ENCODE data around the gene CDK4. TPM values are rescaled to one million over a fixed set of nuclear protein-coding genes. Genes with fewer than 3 reads are reported as not detected.
A peak's percentile ranks its signal among the peaks of the same experiment; 100 is the strongest.

Gene CDK4
- total and polyA plus RNA-seq, 2 of the 13 experiments (the other 11 are each of a cell fraction or from before 2014, with no cell fraction given), result 191 to 209 TPM

GRCh38 chr12:57782608-57783465, 30.7 kb upstream of the CDK4 start, which contains the start of gene TSFM (continued):
- TF ChIP-seq, protein P1, sequence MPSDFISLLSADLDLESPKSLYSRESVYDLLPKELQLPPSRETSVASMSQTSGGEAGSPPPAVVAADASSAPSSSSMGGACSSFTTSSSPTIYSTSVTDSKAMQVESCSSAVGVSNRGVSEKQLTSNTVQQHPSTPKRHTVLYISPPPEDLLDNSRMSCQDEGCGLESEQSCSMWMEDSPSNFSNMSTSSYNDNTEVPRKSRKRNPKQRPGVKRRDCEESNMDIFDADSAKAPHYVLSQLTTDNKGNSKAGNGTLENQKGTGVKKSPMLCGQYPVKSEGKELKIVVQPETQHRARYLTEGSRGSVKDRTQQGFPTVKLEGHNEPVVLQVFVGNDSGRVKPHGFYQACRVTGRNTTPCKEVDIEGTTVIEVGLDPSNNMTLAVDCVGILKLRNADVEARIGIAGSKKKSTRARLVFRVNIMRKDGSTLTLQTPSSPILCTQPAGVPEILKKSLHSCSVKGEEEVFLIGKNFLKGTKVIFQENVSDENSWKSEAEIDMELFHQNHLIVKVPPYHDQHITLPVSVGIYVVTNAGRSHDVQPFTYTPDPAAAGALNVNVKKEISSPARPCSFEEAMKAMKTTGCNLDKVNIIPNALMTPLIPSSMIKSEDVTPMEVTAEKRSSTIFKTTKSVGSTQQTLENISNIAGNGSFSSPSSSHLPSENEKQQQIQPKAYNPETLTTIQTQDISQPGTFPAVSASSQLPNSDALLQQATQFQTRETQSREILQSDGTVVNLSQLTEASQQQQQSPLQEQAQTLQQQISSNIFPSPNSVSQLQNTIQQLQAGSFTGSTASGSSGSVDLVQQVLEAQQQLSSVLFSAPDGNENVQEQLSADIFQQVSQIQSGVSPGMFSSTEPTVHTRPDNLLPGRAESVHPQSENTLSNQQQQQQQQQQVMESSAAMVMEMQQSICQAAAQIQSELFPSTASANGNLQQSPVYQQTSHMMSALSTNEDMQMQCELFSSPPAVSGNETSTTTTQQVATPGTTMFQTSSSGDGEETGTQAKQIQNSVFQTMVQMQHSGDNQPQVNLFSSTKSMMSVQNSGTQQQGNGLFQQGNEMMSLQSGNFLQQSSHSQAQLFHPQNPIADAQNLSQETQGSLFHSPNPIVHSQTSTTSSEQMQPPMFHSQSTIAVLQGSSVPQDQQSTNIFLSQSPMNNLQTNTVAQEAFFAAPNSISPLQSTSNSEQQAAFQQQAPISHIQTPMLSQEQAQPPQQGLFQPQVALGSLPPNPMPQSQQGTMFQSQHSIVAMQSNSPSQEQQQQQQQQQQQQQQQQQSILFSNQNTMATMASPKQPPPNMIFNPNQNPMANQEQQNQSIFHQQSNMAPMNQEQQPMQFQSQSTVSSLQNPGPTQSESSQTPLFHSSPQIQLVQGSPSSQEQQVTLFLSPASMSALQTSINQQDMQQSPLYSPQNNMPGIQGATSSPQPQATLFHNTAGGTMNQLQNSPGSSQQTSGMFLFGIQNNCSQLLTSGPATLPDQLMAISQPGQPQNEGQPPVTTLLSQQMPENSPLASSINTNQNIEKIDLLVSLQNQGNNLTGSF (CRISPR knock-in tag; IDR thresholded peaks at IDR 0.05), result 0 out of 2 replicates have a peak, but pooled peaks have one; percentile 47
- TF ChIP-seq, protein P2, sequence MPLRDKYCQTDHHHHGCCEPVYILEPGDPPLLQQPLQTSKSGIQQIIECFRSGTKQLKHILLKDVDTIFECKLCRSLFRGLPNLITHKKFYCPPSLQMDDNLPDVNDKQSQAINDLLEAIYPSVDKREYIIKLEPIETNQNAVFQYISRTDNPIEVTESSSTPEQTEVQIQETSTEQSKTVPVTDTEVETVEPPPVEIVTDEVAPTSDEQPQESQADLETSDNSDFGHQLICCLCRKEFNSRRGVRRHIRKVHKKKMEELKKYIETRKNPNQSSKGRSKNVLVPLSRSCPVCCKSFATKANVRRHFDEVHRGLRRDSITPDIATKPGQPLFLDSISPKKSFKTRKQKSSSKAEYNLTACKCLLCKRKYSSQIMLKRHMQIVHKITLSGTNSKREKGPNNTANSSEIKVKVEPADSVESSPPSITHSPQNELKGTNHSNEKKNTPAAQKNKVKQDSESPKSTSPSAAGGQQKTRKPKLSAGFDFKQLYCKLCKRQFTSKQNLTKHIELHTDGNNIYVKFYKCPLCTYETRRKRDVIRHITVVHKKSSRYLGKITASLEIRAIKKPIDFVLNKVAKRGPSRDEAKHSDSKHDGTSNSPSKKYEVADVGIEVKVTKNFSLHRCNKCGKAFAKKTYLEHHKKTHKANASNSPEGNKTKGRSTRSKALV (CRISPR knock-in tag; IDR thresholded peaks at IDR 0.05), result peak; percentile 85; the same call in 1 of the 2 replicates
- TF ChIP-seq ZNF33B (CRISPR knock-in tag; IDR thresholded peaks at IDR 0.05) (no peak), ETV5 (CRISPR knock-in tag; IDR thresholded peaks at IDR 0.05; ENCODE audit: borderline replicate concordance) (peak; percentile 48; the same call in 1 of the 2 replicates), NFYC (CRISPR knock-in tag; IDR thresholded peaks at IDR 0.05) (peak; percentile 42), ZNF326 (CRISPR knock-in tag; IDR thresholded peaks at IDR 0.05; ENCODE audit: borderline replicate concordance) (no peak), WIZ (CRISPR knock-in tag; IDR thresholded peaks at IDR 0.05) (peak; percentile 78), SOX13 (IDR thresholded peaks at IDR 0.05) (0 out of 2 replicates have a peak, but pooled peaks have one; percentile 40), SOX13 (CRISPR knock-in tag; conservative IDR thresholded peaks at IDR 0.05 in 1 of 2, IDR thresholded peaks at IDR 0.05 in 1 of 2) (peak in 1 of 2 experiments; percentile 70; a peak in 2 of 4 replicates)
- TF ChIP-seq, protein P3, sequence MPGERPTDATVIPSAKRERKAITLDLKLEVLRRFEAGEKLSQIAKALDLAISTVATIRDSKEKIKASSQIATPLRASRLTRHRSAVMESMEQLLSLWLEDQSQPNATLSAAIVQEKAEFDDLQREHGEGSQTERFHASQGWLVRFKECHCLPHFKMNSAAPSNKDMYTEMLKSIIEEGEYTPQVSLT (CRISPR knock-in tag; IDR thresholded peaks at IDR 0.05; ENCODE audit: borderline replicate concordance, low read depth), result 0 out of 2 replicates have a peak, but pooled peaks have one; percentile 64
- TF ChIP-seq, protein P4, sequence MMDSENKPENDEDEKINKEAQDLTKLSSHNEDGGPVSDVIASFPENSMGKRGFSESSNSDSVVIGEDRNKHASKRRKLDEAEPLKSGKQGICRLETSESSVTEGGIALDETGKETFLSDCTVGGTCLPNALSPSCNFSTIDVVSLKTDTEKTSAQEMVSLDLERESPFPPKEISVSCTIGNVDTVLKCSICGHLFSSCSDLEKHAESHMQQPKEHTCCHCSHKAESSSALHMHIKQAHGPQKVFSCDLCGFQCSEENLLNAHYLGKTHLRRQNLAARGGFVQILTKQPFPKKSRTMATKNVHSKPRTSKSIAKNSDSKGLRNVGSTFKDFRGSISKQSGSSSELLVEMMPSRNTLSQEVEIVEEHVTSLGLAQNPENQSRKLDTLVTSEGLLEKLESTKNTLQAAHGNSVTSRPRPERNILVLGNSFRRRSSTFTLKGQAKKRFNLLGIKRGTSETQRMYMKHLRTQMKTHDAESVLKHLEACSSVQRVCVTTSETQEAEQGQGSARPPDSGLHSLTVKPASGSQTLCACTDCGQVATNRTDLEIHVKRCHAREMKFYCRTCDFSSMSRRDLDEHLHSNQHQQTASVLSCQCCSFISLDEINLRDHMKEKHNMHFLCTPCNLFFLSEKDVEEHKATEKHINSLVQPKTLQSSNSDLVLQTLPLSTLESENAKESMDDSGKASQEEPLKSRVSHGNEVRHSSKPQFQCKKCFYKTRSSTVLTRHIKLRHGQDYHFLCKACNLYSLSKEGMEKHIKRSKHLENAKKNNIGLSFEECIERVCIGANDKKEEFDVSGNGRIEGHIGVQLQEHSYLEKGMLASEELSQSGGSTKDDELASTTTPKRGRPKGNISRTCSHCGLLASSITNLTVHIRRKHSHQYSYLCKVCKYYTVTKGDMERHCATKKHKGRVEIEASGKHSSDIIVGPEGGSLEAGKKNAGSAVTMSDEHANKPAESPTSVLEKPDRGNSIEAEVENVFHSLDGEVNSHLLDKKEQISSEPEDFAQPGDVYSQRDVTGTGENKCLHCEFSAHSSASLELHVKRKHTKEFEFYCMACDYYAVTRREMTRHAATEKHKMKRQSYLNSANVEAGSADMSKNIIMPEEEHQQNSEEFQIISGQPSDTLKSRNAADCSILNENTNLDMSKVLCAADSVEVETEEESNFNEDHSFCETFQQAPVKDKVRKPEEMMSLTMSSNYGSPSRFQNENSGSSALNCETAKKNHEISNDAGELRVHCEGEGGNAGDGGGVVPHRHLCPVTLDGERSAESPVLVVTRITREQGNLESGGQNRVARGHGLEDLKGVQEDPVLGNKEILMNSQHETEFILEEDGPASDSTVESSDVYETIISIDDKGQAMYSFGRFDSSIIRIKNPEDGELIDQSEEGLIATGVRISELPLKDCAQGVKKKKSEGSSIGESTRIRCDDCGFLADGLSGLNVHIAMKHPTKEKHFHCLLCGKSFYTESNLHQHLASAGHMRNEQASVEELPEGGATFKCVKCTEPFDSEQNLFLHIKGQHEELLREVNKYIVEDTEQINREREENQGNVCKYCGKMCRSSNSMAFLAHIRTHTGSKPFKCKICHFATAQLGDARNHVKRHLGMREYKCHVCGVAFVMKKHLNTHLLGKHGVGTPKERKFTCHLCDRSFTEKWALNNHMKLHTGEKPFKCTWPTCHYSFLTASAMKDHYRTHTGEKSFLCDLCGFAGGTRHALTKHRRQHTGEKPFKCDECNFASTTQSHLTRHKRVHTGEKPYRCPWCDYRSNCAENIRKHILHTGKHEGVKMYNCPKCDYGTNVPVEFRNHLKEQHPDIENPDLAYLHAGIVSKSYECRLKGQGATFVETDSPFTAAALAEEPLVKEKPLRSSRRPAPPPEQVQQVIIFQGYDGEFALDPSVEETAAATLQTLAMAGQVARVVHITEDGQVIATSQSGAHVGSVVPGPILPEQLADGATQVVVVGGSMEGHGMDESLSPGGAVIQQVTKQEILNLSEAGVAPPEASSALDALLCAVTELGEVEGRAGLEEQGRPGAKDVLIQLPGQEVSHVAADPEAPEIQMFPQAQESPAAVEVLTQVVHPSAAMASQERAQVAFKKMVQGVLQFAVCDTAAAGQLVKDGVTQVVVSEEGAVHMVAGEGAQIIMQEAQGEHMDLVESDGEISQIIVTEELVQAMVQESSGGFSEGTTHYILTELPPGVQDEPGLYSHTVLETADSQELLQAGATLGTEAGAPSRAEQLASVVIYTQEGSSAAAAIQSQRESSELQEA (CRISPR knock-in tag; IDR thresholded peaks at IDR 0.05; ENCODE audit: not compliant biosample characterization), result peak; percentile 50
